Breast epithelium (tissue), 3 donors: ENCODE data around the gene EPB41L2.

Source experiments
- POLR2A ChIP-seq: fragments of 450-650 bp; IDR thresholded peaks from one replicate; pipeline ENCODE4 v1.6.1; 2016; ENCODE audit warnings: antibody characterized with exemption, mild to moderate bottlenecking, moderate library complexity
- POLR2AphosphoS5 ChIP-seq, 3 donors: sonication (generic); formaldehyde crosslinking; IDR thresholded peaks; one replicate each; pipeline ENCODE4 v1.6.1; 2017; ENCODE audit warnings: antibody characterized with exemption in 3 of 3
- TF ChIP-seq, protein P1 (sequence below), 3 donors: fragments of 450-650 bp; IDR thresholded peaks; one replicate each; pipeline ENCODE4 v1.5.1; 2016 to 2017; ENCODE audit warnings: antibody characterized with exemption in 3 of 3, mild to moderate bottlenecking in 3 of 3, moderate library complexity in 3 of 3

GRCh38 chr6:130882370-130882769 is 180.7 kb downstream of the EPB41L2 start:
- TF ChIP-seq, protein P1, sequence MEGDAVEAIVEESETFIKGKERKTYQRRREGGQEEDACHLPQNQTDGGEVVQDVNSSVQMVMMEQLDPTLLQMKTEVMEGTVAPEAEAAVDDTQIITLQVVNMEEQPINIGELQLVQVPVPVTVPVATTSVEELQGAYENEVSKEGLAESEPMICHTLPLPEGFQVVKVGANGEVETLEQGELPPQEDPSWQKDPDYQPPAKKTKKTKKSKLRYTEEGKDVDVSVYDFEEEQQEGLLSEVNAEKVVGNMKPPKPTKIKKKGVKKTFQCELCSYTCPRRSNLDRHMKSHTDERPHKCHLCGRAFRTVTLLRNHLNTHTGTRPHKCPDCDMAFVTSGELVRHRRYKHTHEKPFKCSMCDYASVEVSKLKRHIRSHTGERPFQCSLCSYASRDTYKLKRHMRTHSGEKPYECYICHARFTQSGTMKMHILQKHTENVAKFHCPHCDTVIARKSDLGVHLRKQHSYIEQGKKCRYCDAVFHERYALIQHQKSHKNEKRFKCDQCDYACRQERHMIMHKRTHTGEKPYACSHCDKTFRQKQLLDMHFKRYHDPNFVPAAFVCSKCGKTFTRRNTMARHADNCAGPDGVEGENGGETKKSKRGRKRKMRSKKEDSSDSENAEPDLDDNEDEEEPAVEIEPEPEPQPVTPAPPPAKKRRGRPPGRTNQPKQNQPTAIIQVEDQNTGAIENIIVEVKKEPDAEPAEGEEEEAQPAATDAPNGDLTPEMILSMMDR (IDR thresholded peaks at IDR 0.05), result no peak
- TF ChIP-seq POLR2A, result no peak
- TF ChIP-seq POLR2AphosphoS5 (IDR thresholded peaks at IDR 0.05), result no peak
